Spinal cord (tissue), 10 donors: ENCODE data around the gene DARS1. TPM values are rescaled to one million over a fixed set of nuclear protein-coding genes. Genes with fewer than 3 reads are reported as not detected.

Experiments
- DNase-seq, 6 donors: peaks; one replicate each; pipeline versions ENCODE4 v3.0.0 to v3.0.0-alpha.2; 2013 to 2015; ENCODE audit warnings: low spot score in 6 of 6, low read depth in 4 of 6
- H3K27ac ChIP-seq: one replicate; pipeline ENCODE4 v1.5.1; 2013; ENCODE audit warnings: low read depth, low read length, control low read depth
- H3K27me3 ChIP-seq: one replicate; pipeline ENCODE4 v1.6.1; 2013; ENCODE audit warnings: low read length; ENCODE audit not compliant: control insufficient read depth, insufficient read depth
- H3K36me3 ChIP-seq: one replicate; pipeline ENCODE4 v1.6.1; 2013; ENCODE audit warnings: low read length; ENCODE audit not compliant: control insufficient read depth, insufficient read depth
- H3K4me1 ChIP-seq: one replicate; pipeline ENCODE4 v1.6.1; 2013; ENCODE audit warnings: low read length; ENCODE audit not compliant: control insufficient read depth, insufficient read depth
- H3K4me3 ChIP-seq: one replicate; pipeline ENCODE4 v1.5.1; 2013; ENCODE audit warnings: low read depth, low read length, control low read depth
- H3K9me3 ChIP-seq: one replicate; pipeline ENCODE4 v1.6.1; 2013; ENCODE audit warnings: low read length; ENCODE audit not compliant: control insufficient read depth, insufficient read depth
- WGBS: methylation state at CpG from one replicate; pipeline ENCODE4 v1.1.5; 2013; ENCODE audit warnings: missing lambda C conversion rate; ENCODE audit not compliant: insufficient coverage; 5-methylcytosine and 5-hydroxymethylcytosine counted together
- polyA plus RNA-seq, 2 donors: library from polyadenylated mRNA; unstranded; fragments of 120-200 nt; gene quantifications; one replicate each; pipeline ENCODE4 v1.2.1, GENCODE V29; 2013; ENCODE audit not compliant: insufficient read length in 2 of 2
- total RNA-seq, 2 donors: library from RNA; depleted of rRNA in 1 of 2; stranded (reverse); fragments of 120-200 nt in 1 of 2; fragments of >200 nt in 1 of 2; gene quantifications; one replicate each; pipeline versions ENCODE4 v1.2.3 to v1.2.4, GENCODE V29; 2013 to 2014
- donor health status: healthy.

DARS1 gene
- total and polyA plus RNA-seq, 4 donors = 75.6 to 115 (median 95.5) TPM

DNA sequence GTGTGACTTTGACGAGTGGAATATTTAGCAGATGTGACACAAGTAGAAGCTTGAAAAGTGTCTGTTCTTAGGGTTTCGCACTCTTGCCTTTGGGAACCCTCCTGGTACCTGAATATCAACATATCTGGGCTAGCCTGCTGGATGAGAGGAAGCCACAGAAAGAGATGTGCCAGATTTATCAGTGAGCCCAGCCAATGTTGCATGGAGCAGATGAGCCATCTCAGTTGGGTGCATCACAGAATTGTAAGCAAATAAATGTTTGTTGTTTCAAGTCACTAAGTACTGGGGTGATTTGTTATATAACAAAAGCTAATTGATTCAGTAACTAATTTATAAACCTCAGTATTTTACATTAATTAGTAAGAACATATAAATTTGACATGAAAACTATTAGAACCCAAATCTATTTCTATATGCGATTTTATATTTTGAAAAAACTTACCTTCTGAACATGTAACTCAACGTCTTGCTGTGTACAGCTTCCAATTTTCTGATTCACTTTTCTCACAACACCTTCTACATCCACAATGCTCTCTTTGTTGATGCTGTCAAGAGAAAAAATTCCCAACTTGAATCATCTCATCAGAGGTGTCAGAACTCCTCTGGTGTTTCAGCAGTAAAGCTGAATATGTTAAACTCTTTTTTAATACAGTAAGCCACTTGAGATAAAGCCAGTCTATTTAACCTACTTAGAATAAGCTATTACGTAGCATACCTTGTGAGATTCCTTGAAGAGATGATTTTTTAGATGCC is 42.3 kb downstream of the DARS1 start:
- Histone ChIP-seq H3K27me3 (no peaks in the 10 kb centered on the region), H3K9me3 (no peaks in the 10 kb centered on the region), H3K4me3 (no peak overlapping the region), H3K4me1 (no peaks in the 10 kb centered on the region), H3K27ac (no peak overlapping the region), H3K36me3 (peaks cover 3% of the 10 kb centered on the region)
- peak in 1 of 6 donors; percentile 11 for DNase-seq
- WGBS = no CpG with 5 or more reads among the region's 5 CpGs

DNA sequence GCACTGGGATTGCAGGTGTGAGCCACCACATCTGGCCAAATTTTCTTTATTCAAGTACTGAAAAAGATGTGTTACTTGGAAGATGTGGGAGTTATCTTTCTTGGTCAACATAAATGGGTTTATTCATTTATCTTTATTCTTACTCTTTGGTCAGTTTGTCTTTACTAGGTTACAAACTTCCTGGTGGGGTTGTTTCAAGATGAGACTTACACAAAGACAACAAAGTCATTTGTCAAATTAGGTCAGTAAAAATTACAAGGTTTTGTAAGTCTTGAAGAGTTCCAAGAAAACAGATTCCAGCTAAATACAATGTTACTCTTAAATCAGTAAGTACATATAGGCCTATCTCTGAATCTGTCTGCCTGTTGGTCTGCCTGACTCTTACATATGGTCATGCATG is 48.9 kb downstream of the DARS1 start:
- H3K9me3 ChIP-seq = no peaks in the 10 kb centered on the region
- H3K4me1 ChIP-seq = no peaks in the 10 kb centered on the region
- no peak overlapping the region for H3K4me3 ChIP-seq
- no peak overlapping the region for H3K27ac ChIP-seq
- DNase-seq = no peak
- no peaks in the 10 kb centered on the region for H3K27me3 ChIP-seq
- H3K36me3 ChIP-seq = peaks cover 2% of the 10 kb centered on the region

DNA sequence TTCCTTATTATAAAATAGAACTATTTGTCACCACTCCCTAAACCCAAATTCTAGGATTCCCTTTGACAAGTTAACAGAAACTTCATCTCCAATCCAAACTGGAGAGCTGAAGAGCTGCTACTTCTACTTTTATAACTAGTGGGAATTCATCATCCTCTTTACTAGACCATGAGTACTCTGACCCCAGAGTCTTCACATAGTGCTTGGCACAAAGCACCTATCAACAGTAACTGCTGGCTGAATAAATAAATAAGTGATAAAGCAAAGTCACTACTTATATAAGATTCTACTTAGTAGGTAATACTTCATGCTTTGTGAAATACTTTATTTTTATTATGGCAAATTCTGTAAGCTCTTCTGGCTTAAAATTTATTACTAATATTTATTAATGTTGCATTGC is 49.5 kb downstream of the DARS1 start:
- peaks cover 5% of the 10 kb centered on the region for H3K36me3 ChIP-seq
- H3K9me3 ChIP-seq = no peaks in the 10 kb centered on the region
- no peaks in the 10 kb centered on the region for H3K27me3 ChIP-seq
- H3K27ac ChIP-seq = no peak overlapping the region
- no peaks in the 10 kb centered on the region for H3K4me1 ChIP-seq
- H3K4me3 ChIP-seq = no peak overlapping the region
- no peak for DNase-seq

DNA sequence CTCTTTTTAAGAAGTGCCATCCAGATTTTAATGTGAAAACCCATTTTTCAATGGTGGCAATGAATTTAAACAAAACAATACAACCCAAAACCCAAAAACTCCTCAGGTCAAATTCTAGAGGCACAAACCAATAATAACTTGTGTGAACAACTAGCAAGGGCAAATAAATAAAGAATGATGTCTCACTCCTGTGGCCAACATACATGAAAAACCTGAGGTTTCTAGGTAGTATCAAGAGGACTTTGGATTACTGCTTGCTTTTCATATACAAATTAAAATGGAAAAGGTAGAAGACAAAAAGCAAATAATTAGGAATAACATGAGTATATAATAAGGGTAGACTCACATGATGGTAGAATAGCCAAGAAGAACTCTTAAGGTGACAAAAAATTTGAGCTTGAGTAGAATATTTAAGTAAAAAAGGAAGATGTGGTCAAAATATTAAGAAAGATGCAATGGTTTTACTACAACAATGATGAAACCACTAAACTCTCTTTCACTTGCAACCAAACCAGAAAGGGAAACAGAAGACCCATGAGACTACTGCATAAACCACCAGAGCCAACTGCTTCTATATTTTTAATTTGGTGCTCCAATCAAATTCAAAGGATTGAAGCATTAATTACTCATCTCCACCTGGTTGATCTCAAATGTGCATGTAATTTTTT is 53.5 kb downstream of the DARS1 start:
- DNase-seq = no peak

DNA sequence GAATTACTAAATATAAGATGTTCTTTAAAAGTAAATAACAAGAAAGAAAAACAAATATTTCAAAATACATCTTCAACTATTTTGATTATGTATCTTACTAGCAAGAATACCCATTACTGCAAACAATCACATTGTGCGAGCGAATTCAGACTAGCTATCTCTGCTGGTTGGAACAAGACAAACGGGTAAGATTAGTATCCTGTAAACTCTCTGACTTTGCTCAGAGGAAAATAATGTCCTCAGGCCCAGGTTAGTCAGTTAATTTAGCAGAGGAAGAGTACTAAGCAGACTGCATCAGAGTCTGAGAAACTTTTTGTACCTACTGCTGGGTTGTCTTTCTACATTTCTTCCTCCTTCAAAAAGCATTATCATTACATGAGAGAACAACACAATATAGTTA is 58.8 kb downstream of the DARS1 start:
- Histone ChIP-seq H3K36me3 (peaks cover 12% of the 10 kb centered on the region), H3K9me3 (no peaks in the 10 kb centered on the region), H3K27me3 (no peaks in the 10 kb centered on the region), H3K4me3 (no peak overlapping the region), H3K4me1 (no peaks in the 10 kb centered on the region), H3K27ac (no peak overlapping the region)
- no CpG with 5 or more reads among the region's 3 CpGs for WGBS
- no peak for DNase-seq

More for the DNA sequence above, 53.5 kb downstream of the DARS1 start:
- H3K27ac ChIP-seq = no peak overlapping the region
- no peak overlapping the region for H3K4me3 ChIP-seq
- no peaks in the 10 kb centered on the region for H3K9me3 ChIP-seq
- H3K4me1 ChIP-seq = no peaks in the 10 kb centered on the region
- H3K36me3 ChIP-seq = peaks cover 8% of the 10 kb centered on the region
- H3K27me3 ChIP-seq = no peaks in the 10 kb centered on the region

DNA sequence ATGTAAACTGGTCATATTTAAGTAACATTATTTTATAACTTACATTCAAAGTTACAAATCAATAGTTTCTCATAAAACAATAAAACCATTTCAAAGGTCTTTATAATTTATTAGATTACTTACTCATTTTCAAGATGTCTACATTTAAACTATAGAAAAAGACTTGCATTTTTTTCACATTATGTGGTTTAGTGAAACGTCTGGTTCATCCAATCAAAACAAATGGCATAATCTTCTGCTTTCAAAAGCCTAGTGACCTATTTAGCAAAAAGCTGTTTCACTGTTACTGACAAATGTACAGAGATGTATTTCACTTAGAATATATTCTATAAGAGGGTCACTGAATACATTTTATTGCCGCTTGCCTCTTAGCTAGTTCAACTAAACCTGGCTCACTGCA is 59.9 kb downstream of the DARS1 start:
- Histone ChIP-seq H3K9me3 (no peaks in the 10 kb centered on the region), H3K36me3 (peaks cover 9% of the 10 kb centered on the region), H3K27ac (no peak overlapping the region), H3K4me1 (no peaks in the 10 kb centered on the region), H3K27me3 (no peaks in the 10 kb centered on the region), H3K4me3 (no peak overlapping the region)
- no CpG with 5 or more reads among the region's 2 CpGs for WGBS
- no peak for DNase-seq

DNA sequence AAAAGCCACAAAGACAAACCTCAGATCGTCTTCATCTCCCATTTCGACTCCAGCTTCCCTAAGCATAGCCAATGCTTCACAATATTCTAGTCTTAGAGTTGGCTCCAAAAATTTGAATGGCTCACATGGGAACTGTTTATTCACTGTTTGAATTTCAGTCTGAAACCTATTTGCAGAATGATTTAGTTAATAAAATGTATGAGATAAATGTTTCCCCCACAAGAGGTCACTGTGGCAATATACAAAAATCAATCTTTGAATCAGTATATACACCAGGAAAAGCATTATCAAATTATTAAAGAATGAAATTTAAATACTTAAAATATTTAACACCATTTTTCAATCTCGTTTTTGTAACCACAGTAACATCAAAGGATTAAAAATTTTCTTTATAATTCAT is 69.2 kb downstream of the DARS1 start:
- no peaks in the 10 kb centered on the region for H3K9me3 ChIP-seq
- peak; percentile 38 to 93 (median 52) for DNase-seq
- no peaks in the 10 kb centered on the region for H3K27me3 ChIP-seq
- WGBS = no CpG with 5 or more reads among the region's 3 CpGs
- no peaks in the 10 kb centered on the region for H3K36me3 ChIP-seq
- no peak overlapping the region for H3K4me3 ChIP-seq
- H3K4me1 ChIP-seq = no peaks in the 10 kb centered on the region
- H3K27ac ChIP-seq = no peak overlapping the region

DNA sequence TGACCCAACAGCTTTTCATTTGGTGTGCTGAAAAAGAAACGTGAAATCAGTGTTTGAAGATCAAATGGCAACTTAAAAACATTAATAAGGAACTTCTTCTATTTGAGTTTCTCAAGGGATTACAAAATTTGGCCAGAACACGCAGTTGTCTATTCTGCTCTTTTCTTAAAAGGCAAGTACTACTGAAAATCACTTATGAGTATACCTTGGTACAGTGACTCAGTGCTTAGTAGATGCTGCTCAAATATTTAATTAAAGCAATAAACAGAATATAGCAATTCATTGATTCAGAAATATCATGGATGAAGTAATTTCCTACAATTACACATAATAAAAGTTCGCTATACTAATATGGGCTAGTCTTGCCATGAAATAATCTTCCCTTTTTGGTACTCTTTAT is 70.9 kb downstream of the DARS1 start:
- Histone ChIP-seq H3K27me3 (no peaks in the 10 kb centered on the region), H3K4me3 (no peak overlapping the region), H3K9me3 (no peaks in the 10 kb centered on the region), H3K36me3 (no peaks in the 10 kb centered on the region), H3K27ac (no peak overlapping the region), H3K4me1 (no peaks in the 10 kb centered on the region)
- DNase-seq = no peak
- 50% methylated on average over 2 of the region's 3 CpGs for WGBS

DNA sequence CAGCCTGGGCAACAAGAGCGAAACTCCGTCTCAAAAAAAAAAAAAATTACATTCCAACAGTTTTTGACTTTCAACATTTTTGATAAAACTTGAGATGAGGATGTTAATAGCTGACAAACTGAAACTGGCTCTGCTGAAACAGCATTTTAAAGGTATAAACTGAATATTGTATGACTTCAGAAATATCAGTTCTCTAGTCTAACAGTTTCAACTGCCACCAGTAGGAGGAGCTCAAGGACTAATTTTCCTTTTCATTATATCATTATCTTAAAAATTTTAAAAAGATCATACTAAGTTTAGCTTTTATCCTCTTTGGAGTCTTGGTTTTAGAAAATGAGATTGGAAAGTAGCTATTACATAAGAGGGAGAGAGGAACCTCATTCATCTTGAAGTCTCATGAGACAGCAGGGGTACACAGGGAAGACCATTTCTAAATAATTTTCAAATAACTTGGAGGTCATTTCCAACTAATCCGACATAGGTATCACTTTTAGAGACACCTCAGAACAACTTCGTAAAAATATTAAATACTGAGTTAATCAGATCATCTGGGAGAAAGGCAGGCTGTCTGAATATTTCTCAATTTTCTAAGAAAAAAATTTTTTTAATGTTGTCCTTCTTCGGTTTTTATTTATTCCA is 71.6 kb downstream of the DARS1 start:
- Histone ChIP-seq H3K9me3 (no peaks in the 10 kb centered on the region), H3K27me3 (no peaks in the 10 kb centered on the region), H3K4me1 (no peaks in the 10 kb centered on the region), H3K4me3 (no peak overlapping the region), H3K27ac (no peak overlapping the region), H3K36me3 (no peaks in the 10 kb centered on the region)
- DNase-seq = peak in 5 of 6 donors; percentile 26 to 89 (median 48)
- WGBS = no CpG with 5 or more reads among the region's 5 CpGs

DNA sequence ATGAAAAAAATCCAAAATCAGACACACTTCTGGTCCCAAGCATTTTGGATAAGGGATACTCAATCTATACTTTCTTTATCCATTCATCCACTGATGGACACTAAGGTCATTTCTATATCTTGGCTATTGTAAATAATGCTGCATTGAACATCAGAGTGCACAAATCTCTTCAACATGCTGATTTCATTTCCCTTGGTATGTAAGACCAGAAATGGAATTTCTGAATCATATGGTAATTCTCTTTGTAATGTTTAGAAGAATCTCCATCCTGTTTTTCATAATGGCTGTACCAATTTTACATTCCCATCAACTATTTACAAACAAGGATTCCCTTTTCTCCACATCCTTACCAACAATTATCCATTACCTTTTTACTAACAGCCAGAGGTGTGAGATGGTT is 75.5 kb downstream of the DARS1 start:
- no peak overlapping the region for H3K27ac ChIP-seq
- H3K4me1 ChIP-seq = no peaks in the 10 kb centered on the region
- no peaks in the 10 kb centered on the region for H3K36me3 ChIP-seq
- no peak overlapping the region for H3K4me3 ChIP-seq
- no peaks in the 10 kb centered on the region for H3K9me3 ChIP-seq
- DNase-seq = no peak
- no peaks in the 10 kb centered on the region for H3K27me3 ChIP-seq
